ENCODE measurements around the gene ALG14. TPM values are rescaled to one million over a fixed set of nuclear protein-coding genes. Genes with fewer than 3 reads are reported as not detected.

ALG14 gene
- total and polyA plus RNA-seq, 7 donors: 0.55 to 2.7 (median 1.8) TPM

- no peak for DNase-seq
- Histone ChIP-seq H3K27ac (no peak overlapping the region), H3K4me1 (peaks cover 0 to 14% (median 10%) of the 10 kb centered on the region in 4 donors), H3K36me3 (no peaks in the 10 kb centered on the region), H3K27me3 (no peaks in the 10 kb centered on the region), H3K4me3 (no peak overlapping the region), H3K9me3 (no peaks in the 10 kb centered on the region)
- WGBS, 2 donors: 93 to 98% methylated on average over 1 of the region's 1 CpG
- no peak for TF ChIP-seq POLR2A (IDR thresholded peaks at IDR 0.05)
- intact Hi-C loops (cut with DNase I): no loop called here
These were observed 40.9 kb upstream of the ALG14 start for GRCh38 chr1:95113684-95114083.

- Histone ChIP-seq H3K27me3 (no peaks in the 10 kb centered on the region), H3K4me1 (no peaks in the 10 kb centered on the region), H3K9me3 (no peaks in the 10 kb centered on the region), H3K36me3 (no peaks in the 10 kb centered on the region), H3K4me3 (no peak overlapping the region), H3K27ac (no peak overlapping the region)
- intact Hi-C loops (cut with DNase I): no loop called here
- TF ChIP-seq POLR2A (IDR thresholded peaks at IDR 0.05): no peak
- no peak for TF ChIP-seq CTCF (IDR thresholded peaks at IDR 0.05)
- TF ChIP-seq EP300 (IDR thresholded peaks at IDR 0.05): no peak
- TF ChIP-seq POLR2AphosphoS5 (IDR thresholded peaks at IDR 0.05): no peak
- 90 to 92% methylated on average over 1 of the region's 1 CpG for WGBS, 2 donors
- no peak for DNase-seq
These were observed 38.3 kb upstream of the ALG14 start for GRCh38 chr1:95111014-95111413.

GRCh38 chr1:95108792-95109191 is 36.0 kb upstream of the ALG14 start:
- no peak overlapping the region for H3K4me3 ChIP-seq
- H3K36me3 ChIP-seq: no peaks in the 10 kb centered on the region
- H3K27ac ChIP-seq: no peak overlapping the region
- H3K27me3 ChIP-seq: no peaks in the 10 kb centered on the region
- DNase-seq: no peak
- WGBS, 2 donors: 83 to 93% methylated on average over 2 of the region's 2 CpGs
- H3K9me3 ChIP-seq: no peaks in the 10 kb centered on the region
- TF ChIP-seq EP300 (IDR thresholded peaks at IDR 0.05): no peak
- TF ChIP-seq CTCF (IDR thresholded peaks at IDR 0.05): no peak
- no peak for TF ChIP-seq POLR2A (IDR thresholded peaks at IDR 0.05)
- no peak for TF ChIP-seq POLR2AphosphoS5 (IDR thresholded peaks at IDR 0.05)
- H3K4me1 ChIP-seq: no peaks in the 10 kb centered on the region
- intact Hi-C loops (cut with DNase I): no loop called here

GRCh38 chr1:95098196-95098595 is 25.4 kb upstream of the ALG14 start:
- no peaks in the 10 kb centered on the region for H3K36me3 ChIP-seq
- no peak overlapping the region for H3K4me3 ChIP-seq
- H3K27me3 ChIP-seq: no peaks in the 10 kb centered on the region
- WGBS, 2 donors: 15 to 52% methylated on average over 4 of the region's 4 CpGs
- H3K4me1 ChIP-seq: no peaks in the 10 kb centered on the region
- DNase-seq: no peak
- TF ChIP-seq POLR2AphosphoS5 (IDR thresholded peaks at IDR 0.05) (no peak), EP300 (IDR thresholded peaks at IDR 0.05) (no peak), POLR2A (IDR thresholded peaks at IDR 0.05) (no peak), CTCF (IDR thresholded peaks at IDR 0.05) (no peak)
- intact Hi-C loops (cut with DNase I): no loop called here
- no peaks in the 10 kb centered on the region for H3K9me3 ChIP-seq
- no peak overlapping the region for H3K27ac ChIP-seq

GRCh38 chr1:95097426-95097825 is 24.7 kb upstream of the ALG14 start:
- intact Hi-C loops (cut with DNase I): no loop called here
- no peaks in the 10 kb centered on the region for H3K9me3 ChIP-seq
- TF ChIP-seq POLR2AphosphoS5 (IDR thresholded peaks at IDR 0.05) (no peak), CTCF (IDR thresholded peaks at IDR 0.05) (no peak), POLR2A (IDR thresholded peaks at IDR 0.05) (no peak), EP300 (IDR thresholded peaks at IDR 0.05) (no peak)

More at GRCh38 chr1:95097426-95097825, 24.7 kb upstream of the ALG14 start:
- WGBS, 2 donors: 77 to 84% methylated on average over 4 of the region's 4 CpGs
- Histone ChIP-seq H3K36me3 (no peaks in the 10 kb centered on the region), H3K27ac (no peak overlapping the region), H3K4me1 (no peaks in the 10 kb centered on the region), H3K27me3 (no peaks in the 10 kb centered on the region), H3K4me3 (no peak overlapping the region)
- no peak for DNase-seq
